GM18861 (cell line): ENCODE results near the gene CD47.

Source experiments
- ATAC-seq: cut with Tn5 transposase; IDR thresholded peaks from one replicate; pipeline ENCODE4 v1.9.1; 2021; ENCODE audit not compliant: unreplicated experiment

CD47 gene

DNA sequence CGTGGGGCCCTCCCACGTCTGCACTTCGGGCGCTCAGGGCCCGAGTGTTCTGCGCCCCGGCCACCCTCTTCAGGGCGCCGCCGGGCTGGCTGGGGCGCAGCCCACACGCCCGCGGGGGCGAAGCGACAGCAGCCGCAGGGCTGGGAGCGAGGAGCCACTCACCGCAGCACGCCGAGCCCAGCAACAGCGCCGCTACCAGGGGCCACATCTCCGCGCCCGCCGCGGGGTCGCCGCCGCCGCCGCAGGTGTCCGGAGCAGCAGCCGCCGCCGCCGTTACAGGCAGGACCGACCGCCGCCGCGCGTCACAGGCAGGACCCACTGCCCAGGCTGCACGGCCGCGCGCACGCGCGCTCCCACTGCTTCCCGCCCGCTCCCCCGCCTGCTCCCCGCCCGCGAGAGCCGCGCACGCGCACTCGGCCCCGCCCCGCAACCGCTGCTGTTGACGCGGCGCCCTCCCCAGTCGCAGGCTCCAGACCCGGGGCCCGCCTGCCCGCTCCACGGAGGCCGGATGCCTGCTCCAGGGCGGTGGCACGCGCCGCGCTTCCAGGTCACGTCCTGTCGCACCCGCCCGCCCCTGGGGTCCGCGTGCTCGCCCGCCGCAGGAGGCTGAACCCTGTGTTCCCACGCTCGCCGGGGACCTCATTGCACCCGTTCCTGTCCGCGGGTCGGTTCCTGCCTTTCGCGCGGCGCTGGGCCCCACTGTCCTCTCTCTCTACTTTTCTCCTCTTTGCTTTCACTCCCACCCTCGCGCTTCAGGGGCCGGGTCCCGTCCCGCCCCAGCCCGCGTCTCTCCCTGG, at the start of gene CD47:
Gene CD47 (minus strand): TSS at position 331 of the 797 bp plus-strand sequence. CDS start 123 bp downstream, at position 208.
- ATAC-seq = peak; percentile 53

DNA sequence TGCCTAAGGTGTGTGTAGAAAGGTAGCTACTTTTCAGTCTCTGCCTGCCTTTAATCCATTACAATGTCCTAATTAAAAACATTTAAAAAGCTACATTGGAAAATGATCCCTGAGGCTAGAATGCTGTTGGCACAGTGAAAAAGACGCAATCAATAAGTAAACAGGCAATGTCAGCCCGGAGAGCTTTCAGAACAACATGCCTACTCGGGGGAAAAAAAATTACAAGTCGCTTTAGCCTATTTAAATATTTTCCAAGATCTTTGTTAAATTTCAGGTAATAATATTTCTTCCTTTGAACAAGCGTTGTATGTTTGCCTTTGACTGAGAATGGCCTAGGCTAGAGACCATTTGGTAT, 46.6 kb upstream of the CD47 start:
- no peak for ATAC-seq

DNA sequence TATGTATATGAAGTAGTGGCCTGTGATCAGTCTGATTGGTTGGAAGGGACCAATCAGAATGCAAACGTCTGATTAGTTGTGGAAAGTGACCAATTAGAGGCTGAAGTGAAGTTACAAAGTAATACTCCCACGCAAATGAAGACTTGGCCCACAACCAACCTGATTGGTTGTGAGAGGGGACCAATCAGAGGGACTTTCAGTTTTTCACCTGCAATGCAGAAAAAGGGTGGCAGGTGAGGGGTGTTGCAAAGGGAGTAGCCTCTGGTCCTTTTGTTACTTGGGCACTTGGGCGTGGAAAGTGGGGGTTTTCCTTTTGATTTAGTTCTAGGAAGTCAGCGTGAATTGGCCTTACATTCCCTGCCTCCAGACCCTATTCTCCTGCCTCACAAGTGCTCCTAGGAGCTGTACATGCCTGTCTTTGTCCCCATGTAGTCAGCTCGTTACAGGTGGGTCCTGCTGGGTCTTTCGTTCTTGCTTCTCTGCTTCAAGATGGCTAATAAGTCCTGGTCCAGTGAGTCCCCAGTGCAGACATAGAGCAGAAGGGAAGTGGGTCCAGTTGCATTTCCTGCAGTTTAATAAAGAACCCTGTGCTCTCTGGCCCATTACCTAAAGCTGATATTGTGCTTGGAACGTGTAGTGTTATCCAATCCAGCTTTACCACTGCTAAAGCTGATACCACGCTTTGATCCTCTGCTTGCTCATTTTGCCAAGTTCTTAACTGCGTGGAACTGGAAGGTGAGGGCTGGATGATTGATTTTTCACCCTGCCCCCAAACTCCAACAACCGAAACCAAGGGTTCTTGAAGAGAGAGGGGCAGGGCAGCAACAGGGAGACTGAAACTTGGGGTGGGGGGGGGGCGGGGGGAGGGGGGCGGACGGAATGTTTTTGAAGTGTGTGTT, 46.0 kb upstream of the CD47 start:
- no peak for ATAC-seq

DNA sequence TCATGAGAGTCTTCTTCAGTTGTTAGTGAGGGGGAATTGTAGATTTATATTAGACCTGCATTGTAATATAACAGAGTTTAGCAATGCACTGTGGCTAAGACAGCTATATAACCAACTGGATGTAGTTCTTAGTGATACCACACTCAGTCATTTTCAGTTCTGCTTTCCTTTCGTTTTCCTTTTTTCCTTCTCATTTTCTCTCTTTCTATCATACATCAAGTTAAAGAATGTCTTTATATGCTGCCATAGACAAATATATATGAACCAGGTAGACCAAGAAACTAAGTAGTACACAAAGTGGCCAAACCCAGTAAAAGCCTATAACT, 43.7 kb upstream of the CD47 start:
- peak; percentile 33 for ATAC-seq

DNA sequence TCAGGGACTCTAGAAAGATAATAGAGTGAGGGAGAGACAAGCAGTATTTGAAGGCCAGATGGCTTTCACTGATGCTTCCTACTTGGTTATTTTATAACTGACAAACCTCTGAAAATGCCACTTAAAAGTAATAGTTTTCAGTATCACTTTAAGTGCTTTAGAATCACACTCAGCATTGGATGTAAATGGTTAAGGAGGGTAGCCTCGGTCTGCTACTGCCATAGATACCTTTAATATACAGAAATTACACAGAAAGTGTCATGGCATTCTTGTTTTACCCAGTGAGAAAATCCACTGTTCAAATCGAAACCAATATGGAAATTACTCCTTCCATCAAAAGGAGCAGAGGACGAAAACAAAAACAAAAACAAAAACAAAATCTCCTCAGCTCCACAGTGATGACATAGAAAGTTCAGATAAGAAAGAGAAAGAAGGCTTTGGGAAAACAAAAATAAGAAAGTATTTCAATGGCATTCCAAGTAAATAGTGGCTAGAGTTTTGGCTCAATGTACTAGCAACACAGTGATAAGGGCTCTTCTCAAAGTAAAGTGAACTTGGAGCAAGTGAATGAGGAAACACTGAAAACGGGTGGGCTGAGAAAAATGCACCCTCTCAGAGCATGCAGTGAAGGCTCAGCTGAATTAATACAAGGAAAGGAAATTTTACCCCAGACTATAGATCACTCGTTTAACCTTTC, 43.2 kb upstream of the CD47 start:
- peak; percentile 33 for ATAC-seq

DNA sequence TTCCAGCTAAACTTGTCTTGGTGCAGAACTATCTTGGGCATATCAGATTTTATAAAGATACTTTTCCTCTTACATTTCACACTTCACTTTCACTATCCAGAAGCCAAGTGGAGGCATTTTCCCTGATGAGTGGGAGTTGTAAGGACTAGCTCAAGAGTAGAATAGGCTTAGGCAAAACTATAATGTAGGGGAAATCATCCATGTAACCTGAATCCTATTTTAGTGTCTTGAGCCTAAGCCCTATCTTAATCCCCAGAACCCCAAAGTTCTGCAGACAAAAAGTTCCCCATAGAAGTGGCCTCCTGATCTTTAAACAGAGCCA, 42.2 kb upstream of the CD47 start:
- no peak for ATAC-seq

DNA sequence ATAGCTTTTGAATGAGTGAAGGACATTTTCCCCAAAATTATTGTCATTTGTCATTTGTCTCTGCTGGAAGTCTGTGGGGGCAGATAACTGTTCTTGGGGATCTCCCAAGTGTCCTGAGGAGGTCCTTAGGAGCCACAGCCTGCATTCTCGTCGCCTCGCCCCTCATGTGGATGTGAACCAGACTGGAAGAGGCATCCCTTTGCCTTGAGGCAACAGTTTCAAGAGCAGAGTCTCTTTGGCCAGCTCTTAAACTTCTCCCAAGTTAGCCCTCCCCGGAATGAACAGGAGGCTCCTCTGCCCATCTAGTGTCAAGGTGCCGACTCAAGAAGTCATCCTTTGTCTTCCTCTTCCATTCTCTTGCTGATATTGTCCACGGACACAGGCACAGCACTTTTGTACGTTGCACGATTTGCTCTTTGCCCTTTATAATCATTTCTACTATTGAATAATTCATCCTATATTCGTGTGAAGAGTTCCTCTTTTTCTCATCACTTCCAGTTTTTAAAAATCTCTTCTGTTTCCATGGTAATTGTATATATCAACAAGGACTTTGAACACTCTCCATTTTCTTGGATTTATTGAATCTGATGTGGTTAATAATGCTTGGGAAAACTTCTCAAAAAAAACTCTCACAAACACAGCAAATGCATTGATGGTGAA, 40.8 kb upstream of the CD47 start:
- no peak for ATAC-seq

DNA sequence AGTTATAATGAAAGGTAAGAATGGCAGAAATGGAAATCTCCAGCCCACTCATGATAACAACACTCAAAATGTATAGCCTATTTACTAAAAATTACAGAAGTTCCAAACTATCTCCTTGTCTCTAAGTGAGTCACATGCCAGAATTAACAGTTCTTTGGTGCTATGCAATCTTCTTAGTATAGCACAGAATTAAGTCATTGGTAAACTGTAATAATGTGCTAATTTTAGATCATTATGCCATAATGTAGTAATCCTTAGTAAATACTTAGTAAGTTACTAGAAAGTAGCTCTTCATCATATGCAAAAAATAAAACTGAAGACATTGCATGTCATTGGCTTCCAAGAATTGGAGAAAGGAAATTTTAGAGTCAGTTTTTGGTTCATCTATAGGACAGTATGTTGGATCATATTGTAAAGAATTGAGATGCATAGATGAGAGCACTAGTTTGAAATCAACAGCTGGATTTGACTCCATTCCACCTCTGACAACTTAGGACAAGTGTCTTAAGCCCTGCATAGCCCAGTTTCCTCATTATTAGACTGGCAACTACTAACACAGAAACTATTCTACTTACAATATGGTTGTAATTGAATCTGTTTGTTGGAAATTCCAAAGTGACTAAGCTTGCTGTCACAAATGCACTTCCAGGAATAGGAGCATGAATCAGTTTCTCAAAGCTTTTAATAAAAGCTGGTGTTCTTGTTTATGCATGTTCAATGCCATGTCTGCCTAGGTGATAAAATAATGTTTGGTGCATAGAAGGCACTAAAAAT, 40.1 kb upstream of the CD47 start:
- no peak for ATAC-seq

DNA sequence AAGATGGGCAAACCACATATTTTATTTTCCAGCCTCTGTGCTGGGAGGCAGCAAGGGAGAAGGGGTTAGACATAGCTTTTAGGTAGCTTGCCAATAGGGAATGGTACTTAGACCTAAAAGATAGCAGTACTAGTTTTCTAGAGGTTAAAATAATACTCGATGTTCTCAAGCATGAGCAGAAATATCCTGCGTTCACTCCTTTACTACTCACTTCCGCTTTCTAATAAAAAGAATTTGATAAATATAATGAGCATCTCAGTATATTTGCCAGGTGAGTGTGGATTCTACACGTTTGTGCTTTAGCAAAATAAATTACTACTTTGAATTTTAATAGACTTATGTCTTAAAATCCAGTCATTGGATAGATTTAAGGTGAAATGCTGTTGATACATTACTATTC, 39.4 kb upstream of the CD47 start:
- no peak for ATAC-seq

DNA sequence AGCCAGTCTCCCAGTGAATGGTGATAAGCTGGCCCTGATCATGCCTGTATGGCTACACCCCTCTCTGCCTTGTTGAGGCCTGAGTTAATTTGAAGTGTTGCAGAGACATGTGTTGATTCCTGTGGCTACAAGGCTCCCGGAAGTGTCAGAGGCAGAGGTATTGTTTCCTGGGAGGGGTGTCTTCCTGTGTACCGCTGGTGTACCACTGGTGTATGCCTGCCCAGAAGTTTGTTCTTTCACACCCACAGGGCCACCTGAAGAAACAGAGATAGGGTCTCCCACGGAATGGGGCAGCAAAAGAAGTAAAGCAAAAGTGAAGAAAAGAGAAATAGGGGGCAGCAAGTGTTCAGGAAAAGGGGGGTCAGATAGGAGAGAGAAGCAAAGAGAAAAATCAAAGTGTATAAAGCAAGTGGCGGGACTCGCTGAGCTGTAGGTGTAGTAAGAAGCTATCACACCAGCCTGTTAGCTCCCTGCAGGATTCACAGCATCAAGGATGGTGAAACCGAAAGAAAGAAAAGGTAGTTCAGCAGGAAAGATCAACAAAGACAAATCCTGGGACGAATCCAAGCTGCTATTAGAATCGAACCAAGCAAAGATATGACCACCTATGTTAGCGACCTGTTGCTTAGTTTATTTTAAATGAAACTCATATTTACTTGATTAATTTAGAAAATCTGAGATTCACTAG, 36.6 kb upstream of the CD47 start:
- no peak for ATAC-seq

DNA sequence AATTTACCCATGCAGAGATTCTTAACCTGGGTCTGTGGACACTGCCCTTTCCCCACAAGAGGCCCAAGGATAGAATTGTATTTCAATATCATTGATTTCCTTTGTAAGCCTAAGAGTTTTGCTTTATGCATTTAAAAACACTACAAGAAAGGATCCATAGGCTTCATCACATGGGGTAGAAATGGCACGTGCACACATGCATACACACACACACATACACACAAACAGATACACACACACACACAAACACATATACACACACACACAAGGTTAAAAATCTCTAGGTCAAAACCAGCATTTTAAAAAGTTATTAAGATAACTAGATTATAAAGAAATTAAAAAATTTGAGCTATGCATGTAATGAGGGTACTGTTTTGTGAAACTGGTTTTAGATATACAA, 35.5 kb upstream of the CD47 start:
- ATAC-seq = no peak

DNA sequence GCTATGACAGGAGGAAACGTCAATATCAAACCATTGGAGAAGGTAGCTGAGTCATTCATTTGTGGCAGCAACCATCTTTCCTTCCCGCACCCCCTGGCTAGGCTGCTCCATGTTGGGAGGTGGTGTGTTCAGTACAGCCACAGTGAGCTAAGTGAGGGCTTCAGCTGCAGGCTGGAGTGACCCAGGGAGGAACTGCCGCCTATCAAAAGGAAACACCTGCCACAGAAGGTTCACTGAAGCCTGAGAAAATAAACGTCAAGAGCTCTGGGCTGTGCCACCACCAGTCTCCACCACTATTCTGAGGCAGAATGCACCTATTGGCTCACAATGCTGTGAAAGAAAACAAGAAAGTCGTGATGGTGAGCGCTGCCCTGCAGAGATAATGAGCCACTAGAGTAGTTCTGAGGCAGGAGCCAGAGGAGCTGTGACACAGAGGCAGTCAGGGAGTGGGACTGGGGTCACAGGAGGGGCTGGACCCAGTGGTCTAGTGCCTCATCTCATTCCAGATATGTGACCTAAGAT, 34.8 kb upstream of the CD47 start:
- peak; percentile 49 for ATAC-seq

DNA sequence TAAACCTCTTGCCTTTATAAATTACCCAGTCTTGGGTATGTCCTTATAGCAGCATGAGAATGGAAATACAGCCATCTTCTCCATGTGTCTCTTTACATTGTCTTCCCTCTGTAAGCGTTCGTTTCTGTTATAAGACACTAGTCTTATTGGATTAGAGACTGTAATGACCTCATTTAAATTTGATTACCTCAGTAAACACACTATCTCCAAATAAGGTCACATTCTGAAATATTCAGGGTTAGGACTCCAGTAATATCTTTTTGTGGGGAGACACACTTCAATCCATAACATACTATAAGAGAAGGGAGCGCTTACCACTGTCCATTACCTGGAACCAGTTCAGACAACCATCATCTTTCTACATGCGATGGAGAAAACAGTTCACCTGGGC, 34.3 kb upstream of the CD47 start:
- no peak for ATAC-seq

DNA sequence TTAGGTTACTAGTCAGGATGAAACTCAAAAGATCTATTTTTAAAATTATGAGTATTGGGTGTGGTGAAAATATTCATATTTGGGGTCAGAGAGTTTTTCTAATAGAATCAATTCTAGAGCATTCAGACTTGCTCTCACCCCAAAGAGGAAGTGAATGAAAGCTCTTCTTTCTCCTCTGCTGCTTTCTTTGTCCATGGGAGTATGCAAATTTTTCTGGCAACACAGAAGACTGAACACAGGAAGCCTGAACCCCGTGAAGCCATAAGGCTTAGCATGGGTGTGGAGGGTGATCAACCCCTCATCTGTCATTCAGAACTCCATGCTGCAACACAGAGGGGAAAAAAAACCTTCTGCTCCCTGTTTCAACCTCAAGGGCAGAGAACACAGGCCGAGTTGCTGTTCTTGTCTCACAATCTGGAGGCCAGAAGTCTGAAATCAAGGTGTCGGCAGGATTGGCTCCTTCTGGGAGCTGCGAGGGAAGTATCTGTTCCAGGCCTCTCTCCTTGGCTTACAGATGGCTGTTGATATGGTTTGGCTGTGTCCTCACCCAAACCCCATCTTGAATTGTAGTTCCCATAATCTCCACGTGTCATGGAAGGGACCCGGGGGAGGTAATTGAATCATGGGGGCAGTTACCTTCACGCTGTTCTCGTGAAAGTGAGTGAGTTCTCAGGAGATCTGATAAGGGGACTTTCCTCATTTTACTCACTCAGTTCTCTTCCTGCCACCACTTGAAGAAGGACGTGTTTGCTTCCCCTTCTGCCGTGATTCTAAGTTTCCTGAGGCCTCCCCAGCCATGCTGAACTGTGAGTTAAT, 33.7 kb upstream of the CD47 start:
- ATAC-seq = peak; percentile 82

DNA sequence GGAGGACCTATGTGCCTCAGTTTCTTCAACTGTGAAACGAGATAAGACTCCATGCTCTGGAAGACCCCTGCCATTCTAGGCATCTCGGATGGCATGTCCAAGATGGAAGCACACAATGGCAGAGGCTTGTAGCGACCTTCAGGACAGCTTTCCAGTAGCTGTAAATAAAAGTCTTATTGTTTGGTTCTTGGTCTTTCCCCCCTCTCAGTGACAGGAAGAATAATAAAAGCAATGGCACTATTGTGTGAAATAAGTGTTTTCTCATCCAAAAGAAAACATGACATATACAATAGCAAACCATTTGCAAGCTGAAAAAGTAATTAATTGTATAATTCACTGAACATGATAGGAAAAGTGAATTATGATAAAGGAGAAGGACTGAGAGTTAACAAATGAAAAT, 32.5 kb upstream of the CD47 start:
- ATAC-seq = no peak

DNA sequence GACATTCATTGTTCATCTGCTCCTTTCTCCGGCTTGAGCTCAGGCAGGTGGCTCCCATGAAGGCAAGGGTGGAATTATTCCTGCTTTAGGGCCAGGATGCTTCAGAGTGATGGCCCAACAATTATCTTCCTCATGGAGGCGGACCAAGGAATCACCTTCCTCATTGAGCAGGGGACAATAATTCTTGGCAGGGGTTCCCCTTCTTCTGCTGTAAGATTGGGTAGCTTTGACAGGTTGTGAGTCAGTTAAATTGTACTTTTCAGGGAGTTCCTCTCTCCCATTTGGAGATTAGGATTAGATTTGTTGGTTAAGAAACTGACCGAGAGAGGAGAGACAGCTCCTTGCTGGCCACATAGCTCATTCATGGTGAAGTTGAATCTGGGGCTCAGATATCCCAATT, 31.4 kb upstream of the CD47 start:
- no peak for ATAC-seq

DNA sequence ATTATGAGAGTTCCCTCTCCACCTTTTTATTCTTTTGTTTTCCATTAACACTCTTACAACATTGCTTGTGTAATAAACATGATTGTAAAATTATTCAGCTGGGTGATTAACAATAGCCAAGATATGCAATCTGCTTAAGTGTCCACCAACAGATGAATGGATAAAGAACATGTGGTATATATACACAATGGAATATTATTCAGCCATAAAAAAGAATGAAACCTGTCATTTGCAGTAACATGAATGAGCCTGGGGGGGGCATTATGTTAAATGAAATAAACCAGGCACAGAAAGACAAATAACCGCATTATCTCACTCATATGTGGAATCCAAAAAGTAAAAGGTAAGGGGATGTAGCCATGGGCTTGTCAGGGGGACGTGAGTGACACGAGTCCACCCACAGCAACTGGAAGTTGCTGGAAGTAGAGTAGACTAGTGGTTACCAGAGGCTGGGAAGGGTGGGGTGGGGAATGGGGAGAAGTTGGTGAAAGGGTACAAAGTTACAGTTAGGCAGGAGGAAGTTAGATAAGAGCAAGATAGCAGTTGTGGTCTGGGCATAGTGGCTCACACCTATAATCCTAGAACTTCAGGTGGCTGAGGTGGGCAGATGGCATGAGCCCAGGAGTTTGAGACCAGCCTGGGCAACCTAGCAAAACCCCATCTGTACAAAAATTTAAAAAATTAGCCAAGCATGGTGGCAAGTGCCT, 28.7 kb upstream of the CD47 start:
- no peak for ATAC-seq

DNA sequence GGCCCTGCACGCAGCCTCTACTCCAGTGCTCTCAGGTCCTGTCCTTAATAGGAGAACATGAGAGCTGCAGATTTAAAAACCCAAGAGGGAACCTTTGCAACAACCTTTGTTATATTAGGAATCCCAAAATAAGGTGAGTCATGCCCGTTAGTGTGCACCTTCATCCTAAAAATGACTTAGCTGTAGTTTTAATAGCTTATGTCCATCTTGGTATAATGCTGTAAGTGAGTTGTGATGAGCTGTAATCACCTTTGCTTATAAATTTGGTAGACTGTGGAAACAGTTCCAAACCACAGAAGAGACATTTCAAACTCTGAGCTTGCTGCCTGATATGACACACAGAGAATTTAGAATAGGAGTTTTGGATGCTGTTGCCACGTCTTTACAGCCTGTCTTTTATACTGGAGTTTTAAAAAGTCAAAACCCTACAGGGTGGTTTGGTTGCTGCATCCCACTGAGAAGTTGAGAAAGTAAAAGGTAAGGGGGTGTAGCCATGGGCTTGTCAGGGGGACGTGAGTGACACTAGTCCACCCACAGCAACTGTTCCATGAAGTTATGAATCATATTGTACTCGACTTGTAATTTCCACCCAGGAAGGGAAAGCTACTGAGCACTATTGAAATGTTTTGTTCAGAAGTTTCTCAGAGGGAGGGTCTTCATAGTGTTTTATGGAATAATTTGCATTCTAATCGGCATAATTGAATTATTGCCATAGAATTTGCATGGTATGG, 27.4 kb upstream of the CD47 start:
- ATAC-seq = no peak
